ENCODE data around the gene PDE4D.

The PDE4D gene

GRCh38 chr5:59810041-59810440, 83.5 kb downstream of the PDE4D start:
- no peak for DNase-seq (ENCODE audit: insufficient read length, low spot score)
- peak; percentile 88 for TF ChIP-seq CTCF (IDR thresholded peaks at IDR 0.05; ENCODE audit: insufficient read depth, missing control alignments)
- FAIRE-seq: peak; percentile 69

GRCh38 chr5:59807806-59808205, 85.7 kb downstream of the PDE4D start:
- no peak for TF ChIP-seq CTCF (IDR thresholded peaks at IDR 0.05; ENCODE audit: insufficient read depth, missing control alignments)
- FAIRE-seq: no peak
- DNase-seq (ENCODE audit: insufficient read length, low spot score): no peak

- DNase-seq (ENCODE audit: insufficient read length, low spot score): no peak
- TF ChIP-seq CTCF (IDR thresholded peaks at IDR 0.05; ENCODE audit: insufficient read depth, missing control alignments): no peak
- FAIRE-seq: no peak
Observed at GRCh38 chr5:59800347-59800893, 93.1 kb downstream of the PDE4D start.

GRCh38 chr5:59799668-59800346, 93.7 kb downstream of the PDE4D start:
- FAIRE-seq (peak; percentile 41), DNase-seq (ENCODE audit: insufficient read length, low spot score) (no peak)
- peak; percentile 77 for TF ChIP-seq CTCF (IDR thresholded peaks at IDR 0.05; ENCODE audit: insufficient read depth, missing control alignments)

- no peak for FAIRE-seq
- no peak for DNase-seq (ENCODE audit: insufficient read length, low spot score)
- TF ChIP-seq CTCF (IDR thresholded peaks at IDR 0.05; ENCODE audit: insufficient read depth, missing control alignments): no peak
Observed at GRCh38 chr5:59798862-59799667, 94.5 kb downstream of the PDE4D start.

- FAIRE-seq: no peak
- no peak for DNase-seq (ENCODE audit: insufficient read length, low spot score)
- TF ChIP-seq CTCF (IDR thresholded peaks at IDR 0.05; ENCODE audit: insufficient read depth, missing control alignments): no peak
Observed at GRCh38 chr5:59795141-59795540, 98.4 kb downstream of the PDE4D start.
